ENCODE measurements around the gene ZNF808.
"Not testable (repeated sequence)": the region's sequence is repeated elsewhere in the genome, so short reads cannot be mapped to it uniquely, and the experiment has no call there.

The ZNF808 gene

GRCh38 chr19:52527134-52527955 is at the start of gene ZNF808:
TSS of gene ZNF808 (plus strand) at chr19:52527668. CDS start at chr19:52543285, 15,617 bp downstream.
- DNase-seq = peak; percentile 94

GRCh38 chr19:52484111-52484743 is 43.2 kb upstream of the ZNF808 start:
- not testable (repeated sequence) for DNase-seq

GRCh38 chr19:52485064-52485463 is 42.4 kb upstream of the ZNF808 start:
- DNase-seq = not testable (repeated sequence)

GRCh38 chr19:52485561-52486240 is 41.8 kb upstream of the ZNF808 start:
- not testable (repeated sequence) for DNase-seq

- no peak for DNase-seq
Observed at GRCh38 chr19:52492201-52492993, 35.1 kb upstream of the ZNF808 start.

GRCh38 chr19:52492994-52493470 is 34.4 kb upstream of the ZNF808 start:
- DNase-seq = no peak

- DNase-seq = no peak
Observed at GRCh38 chr19:52494518-52494917, 33.0 kb upstream of the ZNF808 start.

GRCh38 chr19:52498571-52498970 is 28.9 kb upstream of the ZNF808 start:
- no peak for DNase-seq

GRCh38 chr19:52500474-52500873 is 27.0 kb upstream of the ZNF808 start:
- not testable (repeated sequence) for DNase-seq

GRCh38 chr19:52500991-52501390 is 26.5 kb upstream of the ZNF808 start:
- DNase-seq = not testable (repeated sequence)

- DNase-seq = no peak
Observed at GRCh38 chr19:52507266-52507665, 20.2 kb upstream of the ZNF808 start.

- DNase-seq = no peak
Observed at GRCh38 chr19:52516191-52516590, 11.3 kb upstream of the ZNF808 start.

- no peak for DNase-seq
Observed at GRCh38 chr19:52518646-52519045, 8.8 kb upstream of the ZNF808 start.

- not testable (repeated sequence) for DNase-seq
Observed at GRCh38 chr19:52519175-52519574, 8.3 kb upstream of the ZNF808 start.

- no peak for DNase-seq
Observed at GRCh38 chr19:52520013-52520412, 7.5 kb upstream of the ZNF808 start.

GRCh38 chr19:52522551-52522950 is 4.9 kb upstream of the ZNF808 start:
- DNase-seq = no peak

- DNase-seq = no peak
Observed at GRCh38 chr19:52524086-52524485, 3.4 kb upstream of the ZNF808 start.

GRCh38 chr19:52527956-52528351 is 486 bp downstream of the ZNF808 start:
- no peak for DNase-seq

GRCh38 chr19:52532480-52532879 is 5.0 kb downstream of the ZNF808 start:
- DNase-seq = no peak

GRCh38 chr19:52533901-52534300 is 6.4 kb downstream of the ZNF808 start:
- DNase-seq = peak; percentile 39

GRCh38 chr19:52535385-52535770 is 7.9 kb downstream of the ZNF808 start:
- DNase-seq = not testable (repeated sequence)

- peak; percentile 58 for DNase-seq
Observed at GRCh38 chr19:52535771-52536447, 8.4 kb downstream of the ZNF808 start.
